Vagina (tissue), 2 donors: ENCODE data around the gene SMG6. TPM values are rescaled to one million over a fixed set of nuclear protein-coding genes. Genes with fewer than 3 reads are reported as not detected.
A peak's percentile ranks its signal among the peaks of the same experiment; 100 is the strongest.

Source experiments
- DNase-seq, 2 donors: peaks; one replicate each; pipeline ENCODE4 v3.0.0-alpha.2; 2017; ENCODE audit errors: extremely low spot score in 2 of 2
- H3K27ac ChIP-seq: fragments of 200-600 bp; sonication (generic); one replicate; pipeline ENCODE4 v1.5.1; 2019
- H3K27me3 ChIP-seq: fragments of 200-600 bp; sonication (generic); one replicate; pipeline ENCODE4 v1.5.1; 2019
- H3K36me3 ChIP-seq, 2 donors: fragments of 200-600 bp; sonication (generic); one replicate each; pipeline ENCODE4 v1.5.1; 2017 to 2019
- H3K4me1 ChIP-seq: fragments of 200-600 bp; sonication (generic); one replicate; pipeline ENCODE4 v1.5.1; 2019
- H3K4me3 ChIP-seq, 2 donors: fragments of 200-600 bp; sonication (generic); 1 replicate in 1 of 2; 2 replicates in 1 of 2; pipeline ENCODE4 v1.5.1; 2016 to 2019
- H3K9me3 ChIP-seq: fragments of 200-600 bp; sonication (generic); one replicate; pipeline ENCODE4 v1.5.1; 2019
- CTCF ChIP-seq, 3 experiments: fragments of 450-650 bp in 2 of 3; fragments of 200-600 bp in 1 of 3; sonication (generic) in 1 of 3; IDR thresholded peaks; one replicate each; pipeline ENCODE4 v1.5.1; 2017 to 2019; ENCODE audit warnings: antibody characterized with exemption in 3 of 3, mild to moderate bottlenecking in 2 of 3, moderate library complexity in 2 of 3
- POLR2A ChIP-seq, 2 donors: fragments of 450-650 bp; IDR thresholded peaks; one replicate each; pipeline ENCODE4 v1.6.1; 2017; ENCODE audit warnings: antibody characterized with exemption in 2 of 2, mild to moderate bottlenecking in 2 of 2, moderate library complexity in 2 of 2
- POLR2AphosphoS5 ChIP-seq, 2 donors: sonication (generic); formaldehyde crosslinking; IDR thresholded peaks; one replicate each; pipeline ENCODE4 v1.9.0; 2017; ENCODE audit warnings: antibody characterized with exemption in 2 of 2, mild to moderate bottlenecking in 2 of 2, low read depth in 1 of 2; ENCODE audit not compliant: insufficient read depth in 1 of 2
- intact Hi-C: fragments of 100-400 bp; cut with DNase I; formaldehyde crosslinking; loops from one replicate; pipeline ENCODE4 v1.15.1; 2023
- total RNA-seq: library from RNA; depleted of rRNA; stranded (reverse); fragments of >200 nt; gene quantifications from one replicate; pipeline ENCODE4 v1.2.3, GENCODE V29; 2016

Gene SMG6
- total RNA-seq, 1 donor from 2014 or later: 46.2 TPM

GRCh38 chr17:2191227-2191626 lies 112.4 kb downstream of the SMG6 start:
- Histone ChIP-seq H3K9me3 (no peaks in the 10 kb centered on the region), H3K4me1 (peaks cover 35% of the 10 kb centered on the region), H3K27me3 (no peaks in the 10 kb centered on the region), H3K27ac (no peak overlapping the region), H3K36me3 (peaks cover 0 to 15% of the 10 kb centered on the region in 2 donors), H3K4me3 (no peak overlapping the region)
- intact Hi-C loops: no loop called here
- DNase-seq: no peak
- TF ChIP-seq CTCF (IDR thresholded peaks at IDR 0.05): no peak
- TF ChIP-seq POLR2AphosphoS5 (IDR thresholded peaks at IDR 0.05; ENCODE audit: insufficient read depth in 1 of 2, low read depth in 1 of 2): peak in 1 of 2 donors; percentile 41

GRCh38 chr17:2190014-2190413 lies 113.6 kb downstream of the SMG6 start:
- no peaks in the 10 kb centered on the region for H3K9me3 ChIP-seq
- H3K4me1 ChIP-seq: peaks cover 35% of the 10 kb centered on the region
- H3K36me3 ChIP-seq: peaks cover 0 to 22% of the 10 kb centered on the region in 2 donors
- DNase-seq: no peak
- H3K27me3 ChIP-seq: no peaks in the 10 kb centered on the region
- intact Hi-C loops: no loop called here
- no peak for TF ChIP-seq POLR2AphosphoS5 (IDR thresholded peaks at IDR 0.05; ENCODE audit: insufficient read depth in 1 of 2, low read depth in 1 of 2)
- no peak for TF ChIP-seq CTCF (IDR thresholded peaks at IDR 0.05)
- TF ChIP-seq POLR2A (IDR thresholded peaks at IDR 0.05): no peak
- peak overlapping the region; percentile 52 for H3K27ac ChIP-seq
- no peak overlapping the region for H3K4me3 ChIP-seq

GRCh38 chr17:2188971-2189630 lies 114.5 kb downstream of the SMG6 start:
- no peak overlapping the region for H3K4me3 ChIP-seq
- no peaks in the 10 kb centered on the region for H3K9me3 ChIP-seq
- peaks cover 0 to 22% of the 10 kb centered on the region in 2 donors for H3K36me3 ChIP-seq
- DNase-seq: no peak
- TF ChIP-seq POLR2AphosphoS5 (IDR thresholded peaks at IDR 0.05; ENCODE audit: insufficient read depth in 1 of 2, low read depth in 1 of 2): no peak
- no peak for TF ChIP-seq CTCF (IDR thresholded peaks at IDR 0.05)
- TF ChIP-seq POLR2A (IDR thresholded peaks at IDR 0.05): no peak
- H3K27me3 ChIP-seq: no peaks in the 10 kb centered on the region
- peaks cover 35% of the 10 kb centered on the region for H3K4me1 ChIP-seq
- peak overlapping the region; percentile 52 for H3K27ac ChIP-seq
- intact Hi-C loops: no loop called here

GRCh38 chr17:2187758-2188157 lies 115.8 kb downstream of the SMG6 start:
- Histone ChIP-seq H3K9me3 (no peaks in the 10 kb centered on the region), H3K36me3 (peaks cover 0 to 22% of the 10 kb centered on the region in 2 donors), H3K4me1 (peaks cover 35% of the 10 kb centered on the region), H3K4me3 (no peak overlapping the region), H3K27me3 (no peaks in the 10 kb centered on the region), H3K27ac (no peak overlapping the region)
- intact Hi-C loops: no loop called here
- TF ChIP-seq CTCF (IDR thresholded peaks at IDR 0.05): no peak
- no peak for TF ChIP-seq POLR2A (IDR thresholded peaks at IDR 0.05)
- TF ChIP-seq POLR2AphosphoS5 (IDR thresholded peaks at IDR 0.05; ENCODE audit: insufficient read depth in 1 of 2, low read depth in 1 of 2): no peak
- no peak for DNase-seq

GRCh38 chr17:2186937-2187336 lies 116.6 kb downstream of the SMG6 start:
- no peak for DNase-seq
- TF ChIP-seq POLR2A (IDR thresholded peaks at IDR 0.05) (no peak), POLR2AphosphoS5 (IDR thresholded peaks at IDR 0.05; ENCODE audit: insufficient read depth in 1 of 2, low read depth in 1 of 2) (no peak), CTCF (IDR thresholded peaks at IDR 0.05) (no peak)
- H3K4me1 ChIP-seq: peaks cover 35% of the 10 kb centered on the region
- H3K4me3 ChIP-seq: no peak overlapping the region
- H3K27ac ChIP-seq: no peak overlapping the region
- H3K9me3 ChIP-seq: no peaks in the 10 kb centered on the region
- H3K27me3 ChIP-seq: no peaks in the 10 kb centered on the region
- intact Hi-C loops: no loop called here
- peaks cover 0 to 22% of the 10 kb centered on the region in 2 donors for H3K36me3 ChIP-seq
